SW 1271 (cell line): ENCODE measurements around the gene WDR45B.
"Not testable (repeated sequence)": the region's sequence is repeated elsewhere in the genome, so short reads cannot be mapped to it uniquely, and the experiment has no call there.

ENCODE experiments used
- DNase-seq, 2 experiments: peaks; one replicate each; lab custom pipeline; 2025; lab: John Stamatoyannopoulos, UW

The WDR45B gene

DNA sequence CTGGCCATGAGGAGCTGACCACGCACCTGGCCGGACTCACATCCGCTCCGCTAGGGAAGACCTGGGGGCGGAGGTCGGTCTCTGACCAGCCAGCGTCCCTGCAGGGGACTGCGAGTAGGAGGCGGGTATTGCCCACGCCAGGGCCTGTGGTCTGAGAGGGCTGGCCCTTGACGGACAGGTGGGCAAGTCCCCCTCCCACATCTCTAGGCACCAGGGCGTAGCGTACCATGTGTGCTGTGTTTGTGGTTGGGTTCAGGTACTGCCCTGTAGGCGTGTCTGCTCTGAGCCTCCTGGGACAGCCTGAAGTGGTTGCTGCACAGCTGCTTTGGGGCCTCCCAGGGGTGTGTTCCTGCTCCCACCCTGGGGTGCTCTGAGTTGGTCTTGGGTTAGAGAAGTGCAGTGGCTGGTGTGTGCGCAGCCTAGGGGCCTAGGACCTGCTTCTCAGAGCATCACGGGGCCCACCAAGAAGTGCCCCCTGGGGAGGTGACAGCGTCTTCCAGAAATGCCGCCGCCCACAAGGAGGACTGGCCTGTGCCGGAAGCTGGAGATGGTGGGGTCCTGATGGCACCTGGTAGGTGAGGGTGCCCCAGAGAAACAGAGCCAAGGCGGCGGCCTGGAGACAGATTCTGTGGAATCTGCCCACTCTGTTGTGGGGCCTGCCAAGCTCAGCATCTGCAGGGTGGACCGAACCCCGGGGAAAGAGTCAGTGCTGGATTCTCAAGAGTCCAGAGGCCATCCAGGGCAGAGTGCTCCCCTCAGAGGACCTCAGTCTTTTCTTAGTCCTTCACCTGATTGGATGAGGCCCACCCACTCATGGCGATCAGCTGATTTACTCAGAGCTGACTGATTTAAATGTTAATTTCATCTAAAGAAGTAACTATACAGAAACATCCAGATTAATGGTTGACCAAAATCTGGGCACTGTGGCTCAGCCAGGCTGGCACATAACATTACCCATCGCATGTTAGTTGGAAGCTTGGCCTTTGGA lies 48.3 kb downstream of the WDR45B start:
- no peak for DNase-seq

DNA sequence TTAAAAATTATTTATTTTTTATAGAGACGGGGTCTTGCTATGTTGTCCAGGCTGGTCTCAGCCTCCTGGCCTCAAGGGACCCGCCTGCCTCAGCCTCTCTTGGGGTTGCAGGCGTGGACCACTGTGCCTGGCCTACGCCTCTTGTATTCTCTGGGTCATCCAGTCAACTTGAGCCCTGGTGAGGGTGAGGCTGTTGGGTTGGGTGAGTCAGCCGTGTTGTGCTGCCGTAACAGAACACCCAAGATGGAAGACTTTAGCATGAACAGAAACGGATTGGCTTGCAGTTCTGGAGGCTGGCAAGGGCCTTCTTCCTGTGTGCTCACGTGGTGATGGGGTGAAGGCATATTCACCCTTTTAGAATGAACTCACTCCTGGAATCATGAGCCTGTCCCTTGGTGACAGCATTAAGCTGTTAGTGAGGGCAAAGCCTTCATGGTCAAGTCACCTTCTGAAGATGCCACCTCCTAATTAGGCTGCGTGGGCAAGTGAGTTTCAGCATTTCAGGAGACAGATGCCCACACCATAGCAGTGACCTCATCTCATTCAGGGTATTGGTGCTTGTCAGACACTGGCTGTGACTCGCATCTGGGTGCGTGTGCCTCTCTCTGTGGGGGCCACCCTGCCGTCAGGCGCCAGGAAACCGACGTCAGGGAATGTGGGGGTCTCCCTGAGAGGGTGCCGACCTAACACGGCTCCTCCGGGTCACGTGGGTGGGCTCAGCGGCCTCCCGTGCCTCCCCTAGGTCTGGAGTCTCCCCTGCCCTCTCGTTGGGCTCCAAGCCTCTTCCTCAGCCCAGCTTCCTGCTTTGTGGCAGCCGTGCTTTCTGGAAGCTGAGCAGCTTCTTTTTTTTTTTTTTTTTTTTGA lies 49.8 kb downstream of the WDR45B start:
- no peak for DNase-seq

DNA sequence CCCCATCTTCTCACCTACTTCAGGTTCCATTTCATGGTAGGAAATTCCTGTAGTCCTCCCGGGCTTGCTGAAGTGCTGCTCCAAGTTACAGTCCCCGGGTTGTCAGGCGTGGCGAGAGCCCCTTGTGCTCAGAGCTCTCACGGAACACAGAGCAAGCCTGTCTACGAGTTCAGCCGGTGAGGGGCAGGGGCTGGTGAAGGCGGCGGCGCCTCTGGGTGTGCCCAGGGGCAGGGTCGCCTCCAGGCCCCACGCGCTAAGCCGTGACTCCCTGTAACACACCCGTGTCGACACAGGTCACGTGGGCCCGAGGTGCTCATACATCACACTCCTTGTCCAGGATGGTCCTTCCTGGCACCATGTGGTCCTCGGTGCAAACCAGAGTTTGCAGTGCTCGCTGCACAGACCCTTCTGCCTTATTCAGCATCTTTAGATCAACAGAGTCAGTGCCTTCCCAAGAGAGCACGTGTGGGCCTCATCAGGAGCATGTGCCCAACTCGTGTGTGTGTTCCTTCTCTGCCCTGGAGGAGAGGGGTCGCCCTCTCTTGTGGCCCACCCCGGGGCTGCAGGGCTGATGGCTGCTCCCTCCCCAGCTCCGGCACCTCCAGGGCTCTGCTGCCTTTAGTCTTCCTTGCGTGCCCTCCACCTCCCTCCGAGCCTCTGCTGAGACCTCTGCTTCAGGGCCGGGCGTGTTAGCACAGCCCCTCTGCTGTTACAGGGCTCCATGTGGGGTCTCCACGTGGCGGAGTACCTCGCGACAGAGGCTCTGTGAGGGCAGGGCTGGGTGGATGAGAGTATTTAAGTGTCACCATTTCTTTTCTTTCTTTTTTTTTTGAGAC lies 51.2 kb downstream of the WDR45B start:
- no peak for DNase-seq

DNA sequence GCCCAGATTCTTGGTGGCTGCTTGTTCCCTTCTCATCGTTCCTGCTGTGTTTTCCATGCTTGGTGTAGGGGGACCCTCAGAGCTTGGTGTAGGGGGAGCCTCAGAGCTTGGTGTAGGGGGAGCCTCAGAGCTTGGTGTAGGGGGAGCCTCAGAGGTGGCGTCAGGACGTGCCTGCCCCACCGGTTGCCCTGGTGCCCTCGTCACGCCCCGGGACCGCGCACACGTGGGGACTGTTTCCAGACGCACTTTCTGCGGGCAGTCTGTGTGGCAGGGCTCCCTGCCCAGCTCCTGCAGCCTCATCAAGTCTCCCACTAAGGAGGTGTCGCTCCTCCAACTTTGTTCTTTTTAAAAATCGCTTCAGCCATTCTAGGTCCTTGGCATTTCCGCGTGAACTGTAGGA lies 51.9 kb downstream of the WDR45B start:
- DNase-seq = no peak

DNA sequence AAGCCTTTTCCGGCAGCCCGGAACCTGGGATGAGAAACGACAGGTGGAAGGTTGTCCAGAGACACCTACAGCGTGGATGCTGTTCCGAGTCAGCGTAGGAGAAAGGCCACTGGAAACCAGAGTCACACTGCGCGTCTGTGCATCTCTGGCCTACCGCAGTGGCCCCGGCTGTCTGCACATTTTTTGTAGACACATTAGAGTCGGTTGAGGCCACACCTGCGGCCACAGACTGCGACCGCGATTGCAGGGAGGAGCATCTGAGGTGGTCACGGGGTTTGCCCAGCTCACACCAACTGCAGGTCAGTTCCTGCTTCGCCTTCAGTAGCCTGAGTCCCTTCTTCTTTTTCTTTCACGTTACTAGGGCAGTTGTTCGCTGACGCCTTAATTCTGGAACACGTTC lies 52.4 kb downstream of the WDR45B start:
- DNase-seq = no peak

DNA sequence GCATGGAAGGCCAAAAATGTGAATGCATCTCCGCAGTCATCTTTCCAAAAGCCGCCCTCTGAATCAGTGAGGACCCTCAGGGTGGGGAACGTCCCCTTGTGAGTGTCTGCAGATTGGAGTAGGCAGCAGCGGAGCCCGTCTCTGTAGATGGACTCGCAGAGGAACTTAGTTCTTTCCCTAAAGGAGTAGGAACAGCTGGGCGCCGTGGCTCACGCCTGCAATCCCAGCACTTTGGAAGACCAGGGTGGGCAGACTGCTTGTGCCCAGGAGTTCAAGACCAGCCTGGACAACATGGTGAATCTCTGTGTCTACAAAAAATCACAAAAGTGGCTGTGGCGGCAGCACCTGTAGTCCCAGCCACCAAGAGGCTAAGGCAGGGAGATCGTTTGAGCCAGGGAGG lies 53.7 kb downstream of the WDR45B start:
- DNase-seq = no peak

DNA sequence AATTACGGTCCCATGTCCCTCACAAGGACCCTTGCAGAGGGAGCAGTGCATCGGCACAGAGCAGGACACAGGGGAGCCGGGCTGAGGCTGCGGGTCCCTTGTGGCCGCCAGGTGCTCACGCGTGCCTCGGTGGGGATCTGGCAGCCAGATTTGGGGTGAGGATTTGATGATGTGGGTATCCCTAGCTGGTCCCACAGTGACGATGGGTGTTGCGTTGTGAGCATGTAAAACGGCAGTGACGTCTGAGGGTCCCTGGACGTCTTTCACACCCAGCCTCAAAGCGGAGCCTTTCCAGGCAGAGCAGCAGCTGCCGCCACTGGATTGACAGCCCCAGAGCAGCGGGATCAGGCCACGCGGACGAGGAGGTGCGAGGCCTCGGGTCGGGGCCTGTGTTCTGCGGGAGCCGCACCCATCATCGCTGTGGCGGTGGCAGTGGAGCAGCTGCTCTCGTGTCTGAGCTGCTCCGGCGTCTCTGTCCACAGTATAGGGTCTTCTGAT lies 54.6 kb downstream of the WDR45B start:
- no peak for DNase-seq

DNA sequence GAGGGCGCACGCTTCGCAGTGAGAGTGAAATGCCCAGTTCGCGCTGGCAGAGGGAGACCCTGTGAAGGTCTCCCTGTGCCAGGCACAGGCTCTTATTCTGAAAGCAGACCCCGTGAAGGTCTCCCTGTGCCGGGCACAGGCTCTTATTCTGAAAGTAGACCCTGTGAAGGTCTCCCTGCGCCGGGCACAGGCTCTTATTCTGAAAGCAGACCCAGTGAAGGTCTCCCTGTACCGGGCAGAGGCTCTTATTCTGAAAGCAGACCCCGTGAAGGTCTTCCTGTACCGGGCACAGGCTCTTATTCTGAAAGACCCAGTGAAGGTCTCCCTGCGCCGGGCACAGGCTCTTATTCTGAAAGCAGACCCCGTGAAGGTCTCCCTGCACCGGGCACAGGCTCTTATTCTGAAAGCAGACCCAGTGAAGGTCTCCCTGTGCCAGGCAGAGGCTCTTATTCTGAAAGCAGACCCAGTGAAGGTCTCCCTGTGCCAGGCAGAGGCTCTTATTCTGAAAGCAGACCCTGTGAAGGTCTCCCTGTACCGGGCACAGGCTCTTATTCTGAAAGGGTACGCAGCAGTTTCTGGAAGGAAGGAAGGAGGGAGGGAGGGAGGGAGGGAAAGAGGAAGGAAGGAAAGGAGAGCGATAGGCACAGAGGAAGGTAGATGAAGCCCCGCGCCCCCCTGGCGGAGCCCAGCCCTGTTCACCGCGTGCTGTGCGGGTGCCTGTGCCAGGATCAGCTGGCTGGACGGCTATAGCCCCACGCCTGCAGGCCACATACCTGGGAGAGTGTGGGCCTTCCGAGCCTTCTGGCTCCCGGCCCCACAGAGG lies 55.3 kb downstream of the WDR45B start:
- peak; percentile 14 to 80 for DNase-seq

DNA sequence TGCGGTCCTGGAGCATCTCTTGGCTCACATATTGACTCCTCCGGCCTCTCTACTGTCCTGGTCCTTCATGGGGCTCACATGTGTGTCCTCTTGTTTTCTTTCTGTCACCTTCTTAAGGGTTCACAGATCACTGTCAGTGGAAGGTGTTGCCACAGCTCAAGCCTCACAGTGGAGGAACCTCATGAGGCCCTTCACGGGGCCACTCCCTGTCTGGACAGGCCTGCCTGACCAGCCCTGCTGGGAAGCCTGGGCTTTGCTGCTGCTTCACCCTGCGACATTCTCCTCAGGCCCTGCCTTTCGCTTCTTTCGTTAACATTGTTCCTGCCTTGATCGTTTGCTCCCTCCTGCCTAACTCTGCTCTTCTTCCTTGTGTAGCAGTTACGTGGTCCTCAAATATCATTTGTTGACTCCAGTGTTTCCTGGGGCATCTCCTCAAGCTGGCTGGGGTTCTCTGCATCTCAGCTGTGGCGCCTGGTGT lies 55.9 kb downstream of the WDR45B start:
- no peak for DNase-seq

DNA sequence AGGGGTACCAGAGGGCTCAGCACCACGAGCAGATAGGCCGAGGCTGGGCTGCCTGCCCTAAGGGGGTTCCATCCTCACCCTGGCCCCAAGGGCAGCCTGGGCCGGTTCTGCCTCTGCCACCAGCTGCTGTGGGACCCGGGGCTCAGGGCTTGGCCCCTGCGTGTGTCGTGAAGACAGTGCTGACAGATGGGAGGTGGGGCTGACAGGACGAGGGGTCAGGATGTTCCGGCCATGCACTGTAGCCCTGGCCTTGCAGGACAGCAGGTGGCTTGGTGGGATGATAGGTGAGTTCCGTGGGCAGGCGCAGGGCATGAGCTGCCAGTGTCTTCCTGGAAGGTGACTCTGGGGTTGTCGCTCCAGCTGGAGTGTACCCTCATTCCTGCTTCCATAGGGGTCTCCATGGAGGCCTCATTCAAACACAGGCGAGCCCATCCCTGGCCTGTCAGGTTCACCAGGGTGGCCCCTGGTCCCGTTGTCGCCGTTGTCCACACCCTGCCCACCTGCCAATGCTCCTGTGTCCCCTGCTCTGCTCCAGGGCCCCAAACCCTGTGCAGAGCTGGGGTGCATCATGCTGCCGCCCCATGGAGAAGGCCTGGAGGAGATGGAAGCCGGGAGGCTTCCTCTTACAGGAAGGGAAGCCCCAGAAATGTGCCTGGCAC lies 57.2 kb downstream of the WDR45B start:
- DNase-seq = no peak

DNA sequence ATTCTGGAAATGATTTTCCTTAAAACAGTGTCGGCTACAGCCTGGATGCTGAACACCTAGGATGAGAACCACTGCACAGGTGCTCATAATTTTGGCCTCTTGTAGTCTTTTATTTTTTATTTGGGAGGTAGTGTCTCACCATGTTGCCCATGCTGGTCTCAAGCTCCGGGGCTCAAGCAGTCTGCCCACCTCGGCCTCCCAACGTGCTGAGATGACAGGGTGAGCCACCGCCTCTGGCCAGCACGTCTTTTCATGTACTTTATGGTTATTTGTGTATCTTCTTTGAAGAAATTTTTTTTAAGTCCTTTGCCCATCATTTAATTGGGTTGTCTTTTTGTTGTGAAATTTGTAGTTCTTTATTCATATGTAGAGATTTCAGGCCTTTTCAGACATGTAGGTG lies 58.0 kb downstream of the WDR45B start:
- DNase-seq = no peak

DNA sequence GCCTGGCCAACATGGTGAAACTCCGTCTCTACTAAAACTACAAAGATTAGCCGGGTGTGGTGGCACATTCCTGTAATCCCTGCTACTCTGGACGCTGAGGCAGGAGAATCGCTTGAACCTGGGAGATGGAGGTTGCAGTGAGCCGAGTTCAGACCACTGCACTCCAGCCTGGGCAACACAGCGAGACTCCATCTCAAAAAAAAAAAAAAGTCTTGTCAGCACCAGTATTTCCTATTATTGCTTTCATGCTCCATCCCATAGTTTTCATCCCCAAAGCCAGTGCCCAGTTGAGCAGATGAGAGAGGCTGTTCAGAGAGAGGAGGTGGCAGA lies 58.4 kb downstream of the WDR45B start:
- no peak for DNase-seq

DNA sequence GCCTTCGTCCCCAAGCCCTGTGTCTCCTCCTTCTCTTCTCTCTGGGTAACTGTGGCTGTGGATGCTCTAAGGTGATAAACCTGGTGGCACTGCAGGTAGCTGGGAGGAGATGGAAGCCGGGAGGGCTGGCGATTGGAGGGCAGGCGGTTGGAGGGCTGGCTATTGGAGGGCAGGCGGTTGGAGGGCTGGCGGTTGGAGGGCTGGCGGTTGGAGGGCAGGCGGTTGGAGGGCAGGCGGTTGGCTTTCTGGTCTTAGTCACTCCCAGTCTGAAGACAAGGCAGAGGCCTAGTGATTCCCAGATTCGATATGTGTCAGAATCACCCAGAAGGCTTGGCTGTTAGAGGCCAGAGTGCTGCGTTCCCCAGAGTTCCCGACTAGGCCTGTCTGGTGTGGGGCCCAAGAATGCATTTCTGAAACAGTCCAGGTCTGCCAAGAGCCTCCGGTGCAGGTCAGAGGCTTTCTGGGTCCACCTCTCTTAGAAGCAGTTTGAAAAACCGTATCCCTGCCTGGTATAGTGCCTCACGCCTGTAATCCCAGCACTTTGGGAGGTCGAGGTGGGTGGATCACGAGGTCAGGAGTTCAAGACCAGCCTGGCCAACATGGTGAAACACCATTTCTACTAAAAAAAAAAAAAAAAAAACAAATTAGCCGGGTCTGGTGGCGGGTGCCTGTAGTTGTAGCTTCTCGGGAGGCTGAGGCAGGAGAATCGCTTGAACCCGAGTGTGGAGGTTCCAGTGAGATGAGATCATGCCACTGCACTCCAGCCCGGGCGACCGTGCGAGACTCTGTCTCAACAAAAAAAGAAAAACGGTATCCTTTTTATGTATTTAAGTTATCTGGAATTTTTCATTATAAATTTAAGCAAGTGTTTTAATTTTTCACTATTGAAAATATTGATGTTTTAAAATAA lies 59.7 kb downstream of the WDR45B start:
- no peak for DNase-seq

DNA sequence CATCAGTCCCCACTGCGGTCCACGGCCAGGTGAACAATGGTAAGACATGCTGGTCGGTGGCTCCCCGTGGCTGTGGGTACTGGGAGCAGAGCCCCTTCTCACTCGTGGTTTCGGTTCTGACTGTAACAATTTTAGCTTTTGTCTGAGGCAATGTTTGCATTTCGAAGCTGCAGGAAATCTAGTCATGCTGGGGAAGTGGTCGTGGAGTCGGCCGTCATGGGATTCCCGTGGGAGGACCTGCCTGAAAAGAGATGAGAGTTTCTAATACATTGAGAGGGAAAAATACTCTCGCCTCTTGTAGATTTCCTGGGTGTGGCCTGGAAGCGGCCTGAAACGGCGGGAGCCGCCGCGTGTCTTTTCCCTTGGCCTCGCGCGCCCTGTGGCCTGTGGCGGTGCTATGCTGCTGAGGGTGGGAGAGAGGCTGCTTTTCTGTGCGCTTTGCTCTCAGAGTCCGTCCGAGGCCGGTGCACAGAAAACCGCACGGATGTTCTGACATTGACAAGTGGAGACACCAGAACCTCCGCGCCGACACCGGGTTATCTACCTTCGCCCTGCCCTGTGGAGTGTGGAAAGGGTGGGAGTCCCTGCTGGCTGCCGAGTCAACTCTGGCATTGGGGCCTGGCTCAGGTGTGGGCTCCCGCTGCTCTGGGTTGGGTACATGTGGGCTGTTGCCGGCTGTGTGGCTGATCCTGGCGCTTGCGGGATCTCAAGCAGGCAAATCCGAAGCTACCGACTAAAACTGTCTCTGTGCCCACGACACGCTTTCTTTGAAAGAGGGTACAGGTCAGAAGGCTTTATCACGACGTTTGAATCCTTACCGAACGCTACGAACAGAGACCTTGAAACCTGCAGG lies 60.8 kb downstream of the WDR45B start:
- no peak for DNase-seq

DNA sequence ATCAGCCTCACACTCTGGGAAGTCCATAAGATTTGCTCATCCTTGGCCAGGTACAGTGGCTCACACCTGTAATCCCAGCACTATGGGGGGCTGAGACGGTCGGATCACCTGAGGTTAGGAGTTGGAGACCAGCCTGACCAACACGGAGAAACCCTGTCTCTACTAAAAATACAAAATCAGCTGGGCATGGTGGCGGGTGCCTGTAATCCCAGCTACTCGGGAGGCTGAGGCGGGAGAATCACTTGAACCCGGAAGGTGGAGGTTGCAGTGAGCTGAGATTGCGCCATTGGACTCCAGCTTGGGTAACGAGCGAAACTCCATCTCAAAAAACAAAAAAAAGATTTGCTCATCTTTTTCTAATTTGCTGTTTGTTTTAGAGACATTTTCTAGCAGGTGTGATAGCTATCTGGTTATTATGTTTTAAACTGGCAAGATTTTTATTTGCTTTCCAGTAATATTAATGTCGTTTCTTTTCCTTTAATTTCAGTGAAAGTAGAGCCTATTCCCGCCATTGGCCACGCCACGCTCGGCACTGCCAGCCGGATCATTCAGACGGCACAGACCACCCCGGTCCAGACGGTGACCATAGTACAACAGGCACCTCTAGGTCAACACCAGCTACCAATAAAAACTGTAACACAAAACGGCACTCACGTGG lies 61.5 kb downstream of the WDR45B start:
- no peak for DNase-seq

DNA sequence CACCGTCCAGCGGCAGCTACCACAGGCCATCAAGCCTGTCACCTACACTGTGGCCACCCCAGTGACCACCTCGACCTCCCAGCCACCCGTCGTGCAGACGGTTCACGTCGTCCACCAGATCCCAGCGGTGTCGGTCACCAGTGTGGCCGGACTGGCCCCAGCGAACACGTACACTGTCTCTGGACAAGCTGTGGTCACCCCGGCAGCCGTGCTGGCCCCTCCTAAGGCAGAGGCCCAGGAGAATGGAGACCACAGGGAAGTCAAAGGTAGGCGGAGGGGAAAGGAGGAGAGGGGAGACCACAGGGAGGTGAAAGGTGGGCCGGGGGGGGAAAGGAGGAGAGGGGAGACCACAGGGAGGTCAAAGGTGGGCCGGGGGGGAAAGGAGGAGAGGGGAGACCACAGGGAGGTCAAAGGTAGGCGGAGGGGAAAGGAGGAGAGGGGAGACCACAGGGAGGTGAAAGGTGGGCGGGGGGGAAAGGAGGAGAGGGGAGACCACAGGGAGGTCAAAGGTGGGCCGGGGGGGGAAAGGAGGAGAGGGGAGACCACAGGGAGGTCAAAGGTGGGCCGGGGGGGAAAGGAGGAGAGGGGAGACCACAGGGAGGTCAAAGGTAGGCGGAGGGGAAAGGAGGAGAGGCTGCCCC lies 62.2 kb downstream of the WDR45B start:
- DNase-seq = not testable (repeated sequence)

DNA sequence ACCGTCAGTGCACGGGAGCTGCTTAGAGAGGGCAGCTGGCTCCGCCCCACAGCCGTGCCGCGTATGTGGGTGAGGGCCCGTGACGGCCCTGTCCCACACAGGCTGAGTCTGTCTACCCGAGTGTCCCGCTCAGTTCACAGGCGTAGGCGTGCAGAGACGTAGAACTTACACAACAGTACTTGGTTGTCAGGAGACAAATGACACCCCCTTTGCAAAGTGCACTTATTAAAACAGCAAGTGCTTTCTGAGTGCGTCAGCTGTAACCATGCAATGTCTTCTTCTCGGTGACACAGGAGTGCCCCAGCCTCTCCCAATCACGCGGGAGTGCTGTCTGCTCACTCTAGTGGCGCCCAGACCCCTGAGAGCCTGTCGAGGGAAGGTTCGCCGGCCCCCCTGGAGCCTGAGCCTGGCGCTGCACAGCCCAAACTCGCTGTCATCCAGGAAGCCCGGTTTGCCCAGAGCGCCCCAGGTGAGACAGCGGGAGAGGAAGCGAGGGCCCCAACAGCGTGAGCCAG lies 64.5 kb downstream of the WDR45B start:
- DNase-seq = no peak
